Peyer's patch (tissue), 4 donors: ENCODE measurements around the gene ABCA3.

Source experiments
- POLR2A ChIP-seq, 2 donors: fragments of 450-650 bp; IDR thresholded peaks; one replicate each; pipeline ENCODE4 v1.5.1; 2017; ENCODE audit warnings: antibody characterized with exemption in 2 of 2, mild to moderate bottlenecking in 2 of 2, moderate library complexity in 2 of 2
- TF ChIP-seq, protein P1 (sequence below), 6 experiments: fragments of 450-650 bp in 4 of 6; fragments of 200-600 bp in 2 of 6; sonication (generic) in 1 of 6; IDR thresholded peaks; one replicate each; pipeline ENCODE4 v1.5.1; 2017 to 2019; ENCODE audit warnings: antibody characterized with exemption in 6 of 6, mild to moderate bottlenecking in 3 of 6, moderate library complexity in 1 of 6

DNA sequence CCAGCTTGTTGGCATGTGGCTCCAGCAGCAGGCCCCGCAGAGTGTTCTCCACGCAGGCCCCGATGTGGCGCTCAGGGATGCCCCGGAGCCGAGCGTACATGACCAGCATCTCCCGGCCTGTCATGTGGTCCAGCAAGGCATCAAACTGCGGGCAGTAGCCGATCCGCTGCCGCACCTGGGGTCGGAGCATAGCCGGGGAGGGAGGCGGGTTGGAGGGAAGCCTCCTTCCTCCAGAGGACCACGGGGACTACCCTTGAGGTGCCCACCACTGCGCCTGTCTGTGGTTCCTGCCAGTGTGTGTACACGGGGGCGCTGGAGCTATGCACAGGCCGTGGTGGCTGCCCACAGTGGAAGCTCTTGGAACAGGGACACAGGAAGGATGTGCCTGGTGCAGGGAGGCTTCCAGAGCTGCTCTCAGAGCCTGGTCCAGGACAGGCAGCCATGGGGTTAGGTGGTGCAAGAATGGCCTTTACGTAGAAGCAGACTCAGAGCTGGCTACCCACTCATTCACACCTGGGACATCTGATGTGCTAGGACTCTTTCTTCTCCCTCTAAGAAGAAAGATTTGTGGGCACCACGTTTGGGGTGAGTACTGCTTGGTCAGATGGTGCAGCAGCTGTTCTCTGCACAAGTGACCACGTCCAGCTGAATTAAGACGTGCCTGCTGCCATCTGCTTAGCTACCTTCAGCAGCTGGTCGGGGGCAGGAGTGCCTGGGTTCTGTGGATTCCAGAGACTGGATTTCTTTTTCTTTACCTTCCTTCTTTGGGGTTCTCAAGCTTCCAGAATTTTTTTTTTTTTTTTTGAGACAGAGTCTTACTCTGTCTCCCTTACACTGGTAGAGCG is 61.4 kb downstream of the ABCA3 start:
- TF ChIP-seq, protein P1, sequence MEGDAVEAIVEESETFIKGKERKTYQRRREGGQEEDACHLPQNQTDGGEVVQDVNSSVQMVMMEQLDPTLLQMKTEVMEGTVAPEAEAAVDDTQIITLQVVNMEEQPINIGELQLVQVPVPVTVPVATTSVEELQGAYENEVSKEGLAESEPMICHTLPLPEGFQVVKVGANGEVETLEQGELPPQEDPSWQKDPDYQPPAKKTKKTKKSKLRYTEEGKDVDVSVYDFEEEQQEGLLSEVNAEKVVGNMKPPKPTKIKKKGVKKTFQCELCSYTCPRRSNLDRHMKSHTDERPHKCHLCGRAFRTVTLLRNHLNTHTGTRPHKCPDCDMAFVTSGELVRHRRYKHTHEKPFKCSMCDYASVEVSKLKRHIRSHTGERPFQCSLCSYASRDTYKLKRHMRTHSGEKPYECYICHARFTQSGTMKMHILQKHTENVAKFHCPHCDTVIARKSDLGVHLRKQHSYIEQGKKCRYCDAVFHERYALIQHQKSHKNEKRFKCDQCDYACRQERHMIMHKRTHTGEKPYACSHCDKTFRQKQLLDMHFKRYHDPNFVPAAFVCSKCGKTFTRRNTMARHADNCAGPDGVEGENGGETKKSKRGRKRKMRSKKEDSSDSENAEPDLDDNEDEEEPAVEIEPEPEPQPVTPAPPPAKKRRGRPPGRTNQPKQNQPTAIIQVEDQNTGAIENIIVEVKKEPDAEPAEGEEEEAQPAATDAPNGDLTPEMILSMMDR (IDR thresholded peaks at IDR 0.05): no peak
- no peak for TF ChIP-seq POLR2A (IDR thresholded peaks at IDR 0.05)
